Keratinocyte (primary cell): ENCODE data around the gene PLEKHH1.

Experiments
- CTCF ChIP-seq, 3 experiments: IDR thresholded peaks in 1 of 3; conservative IDR thresholded peaks in 1 of 3; optimal IDR thresholded peaks in 1 of 3; 2 replicates in 2 of 3; 3 replicates in 1 of 3; pipeline versions ENCODE3 to v1.5.1; 2011; ENCODE audit warnings: low read length in 3 of 3, mild to moderate bottlenecking in 3 of 3, moderate library complexity in 2 of 3, control low read depth in 1 of 3, inconsistent platforms in 1 of 3; ENCODE audit not compliant: insufficient read depth in 2 of 3; ENCODE audit errors: extremely low read depth in 1 of 3
- EZH2 ChIP-seq: IDR thresholded peaks from one replicate; pipeline ENCODE4 v1.6.1; 2012; ENCODE audit warnings: inconsistent platforms, mild to moderate bottlenecking, low read length, moderate library complexity

- TF ChIP-seq CTCF (optimal IDR thresholded peaks at IDR 0.05 in 1 of 3, IDR thresholded peaks at IDR 0.05 in 1 of 3, conservative IDR thresholded peaks at IDR 0.05 in 1 of 3; ENCODE audit: extremely low read depth in 1 of 3, insufficient read depth in 2 of 3, low read length in 3 of 3) (no peak), EZH2 (no peak)
Measured at GRCh38 chr14:67500981-67501380, 32.1 kb upstream of the PLEKHH1 start.
